Transverse colon (tissue), 4 donors: ENCODE results near the gene TMEM158.

Source experiments
- EP300 ChIP-seq: sonication (generic); formaldehyde crosslinking; IDR thresholded peaks from one replicate; pipeline ENCODE4 v1.6.1; 2017; ENCODE audit warnings: antibody characterized with exemption, low read depth
- POLR2A ChIP-seq: fragments of 450-650 bp; IDR thresholded peaks from one replicate; pipeline ENCODE4 v1.6.1; 2016; ENCODE audit warnings: antibody characterized with exemption, mild to moderate bottlenecking, moderate library complexity
- POLR2AphosphoS5 ChIP-seq, 3 donors: sonication (generic); formaldehyde crosslinking; IDR thresholded peaks; one replicate each; pipeline ENCODE4 v1.6.1; 2016; ENCODE audit warnings: antibody characterized with exemption in 3 of 3
- TF ChIP-seq, protein P1 (sequence below), 5 experiments: fragments of 200-600 bp in 3 of 5; fragments of 450-650 bp in 2 of 5; sonication (generic) in 3 of 5; IDR thresholded peaks; 1 replicate in 2 of 5; 2 replicates in 3 of 5; pipeline ENCODE4 v1.5.1; 2016 to 2017; ENCODE audit warnings: antibody characterized with exemption in 5 of 5, inconsistent platforms in 3 of 5, mild to moderate bottlenecking in 2 of 5, moderate library complexity in 1 of 5

DNA sequence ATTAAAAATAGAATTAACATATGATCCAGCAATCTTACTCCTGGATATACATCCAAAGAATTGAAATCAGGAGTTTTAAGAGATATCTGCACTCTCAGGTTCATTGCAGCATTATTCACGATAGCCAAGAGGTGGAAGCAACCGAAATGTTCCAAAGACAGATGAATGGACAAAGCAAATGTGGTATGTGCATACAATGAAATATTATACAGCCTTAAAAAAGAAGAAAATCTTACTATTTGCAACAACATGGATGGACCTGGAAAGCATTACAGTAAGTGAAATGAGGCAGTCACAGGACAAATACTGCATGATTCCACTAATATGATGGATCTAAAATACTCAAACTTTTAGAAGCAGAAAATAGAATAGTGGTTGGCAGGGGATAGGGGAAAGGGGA lies 9.3 kb upstream of the TMEM158 start:
- no peak for TF ChIP-seq EP300
- TF ChIP-seq, protein P1, sequence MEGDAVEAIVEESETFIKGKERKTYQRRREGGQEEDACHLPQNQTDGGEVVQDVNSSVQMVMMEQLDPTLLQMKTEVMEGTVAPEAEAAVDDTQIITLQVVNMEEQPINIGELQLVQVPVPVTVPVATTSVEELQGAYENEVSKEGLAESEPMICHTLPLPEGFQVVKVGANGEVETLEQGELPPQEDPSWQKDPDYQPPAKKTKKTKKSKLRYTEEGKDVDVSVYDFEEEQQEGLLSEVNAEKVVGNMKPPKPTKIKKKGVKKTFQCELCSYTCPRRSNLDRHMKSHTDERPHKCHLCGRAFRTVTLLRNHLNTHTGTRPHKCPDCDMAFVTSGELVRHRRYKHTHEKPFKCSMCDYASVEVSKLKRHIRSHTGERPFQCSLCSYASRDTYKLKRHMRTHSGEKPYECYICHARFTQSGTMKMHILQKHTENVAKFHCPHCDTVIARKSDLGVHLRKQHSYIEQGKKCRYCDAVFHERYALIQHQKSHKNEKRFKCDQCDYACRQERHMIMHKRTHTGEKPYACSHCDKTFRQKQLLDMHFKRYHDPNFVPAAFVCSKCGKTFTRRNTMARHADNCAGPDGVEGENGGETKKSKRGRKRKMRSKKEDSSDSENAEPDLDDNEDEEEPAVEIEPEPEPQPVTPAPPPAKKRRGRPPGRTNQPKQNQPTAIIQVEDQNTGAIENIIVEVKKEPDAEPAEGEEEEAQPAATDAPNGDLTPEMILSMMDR (IDR thresholded peaks at IDR 0.05): no peak
- no peak for TF ChIP-seq POLR2AphosphoS5 (IDR thresholded peaks at IDR 0.05)
- no peak for TF ChIP-seq POLR2A
